AML-193 (cell line): ENCODE measurements around the gene SYMPK.
"Not testable (repeated sequence)": the region's sequence is repeated elsewhere in the genome, so short reads cannot be mapped to it uniquely, and the experiment has no call there.

ENCODE experiments used
- DNase-seq, 2 experiments: peaks; one replicate each; lab custom pipeline; 2025; lab: John Stamatoyannopoulos, UW

SYMPK gene

DNA sequence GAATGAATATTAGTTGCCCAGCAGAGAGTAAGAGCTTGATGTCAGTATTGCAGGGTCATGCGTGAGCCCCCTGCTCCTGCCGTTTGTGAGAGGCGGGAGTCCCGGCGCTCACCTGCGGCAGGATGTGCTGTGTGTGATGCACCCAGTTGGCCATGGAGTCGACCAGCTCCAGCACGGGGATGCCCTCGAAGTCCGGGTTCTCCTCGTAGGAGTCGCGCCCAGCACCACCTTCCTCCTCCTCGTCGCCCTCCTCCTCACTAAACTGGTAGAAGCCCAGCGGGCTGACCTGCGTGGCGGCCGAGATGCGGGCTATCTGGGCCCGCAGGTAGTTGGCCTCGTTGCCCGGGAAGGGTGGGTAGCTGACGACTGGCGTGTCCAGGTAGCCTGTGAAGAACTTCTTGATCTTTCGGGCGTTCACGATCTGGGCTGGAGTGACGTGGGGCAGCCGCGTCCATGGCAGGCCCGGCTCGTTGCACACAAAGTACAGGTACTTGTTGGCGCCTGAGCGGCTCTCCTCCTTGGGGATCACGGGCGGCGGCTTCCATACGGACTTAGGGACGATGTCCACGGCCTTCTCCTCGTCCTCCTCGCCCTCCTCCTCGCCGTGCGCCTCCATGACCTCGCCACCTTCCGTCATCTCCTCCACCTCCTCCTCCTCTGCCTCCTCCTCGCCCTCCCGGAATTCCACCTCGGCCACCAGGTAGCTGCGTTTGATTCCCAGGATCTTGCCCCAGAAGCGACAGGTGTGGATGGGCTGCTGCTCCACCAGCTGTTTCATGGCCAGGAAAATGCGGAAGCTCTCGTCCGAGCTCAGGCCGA, 58.6 kb downstream of the SYMPK start:
- no peak for DNase-seq

- no peak for DNase-seq
These were observed 61.3 kb downstream of the SYMPK start for GRCh38 chr19:45801603-45802175.

DNA sequence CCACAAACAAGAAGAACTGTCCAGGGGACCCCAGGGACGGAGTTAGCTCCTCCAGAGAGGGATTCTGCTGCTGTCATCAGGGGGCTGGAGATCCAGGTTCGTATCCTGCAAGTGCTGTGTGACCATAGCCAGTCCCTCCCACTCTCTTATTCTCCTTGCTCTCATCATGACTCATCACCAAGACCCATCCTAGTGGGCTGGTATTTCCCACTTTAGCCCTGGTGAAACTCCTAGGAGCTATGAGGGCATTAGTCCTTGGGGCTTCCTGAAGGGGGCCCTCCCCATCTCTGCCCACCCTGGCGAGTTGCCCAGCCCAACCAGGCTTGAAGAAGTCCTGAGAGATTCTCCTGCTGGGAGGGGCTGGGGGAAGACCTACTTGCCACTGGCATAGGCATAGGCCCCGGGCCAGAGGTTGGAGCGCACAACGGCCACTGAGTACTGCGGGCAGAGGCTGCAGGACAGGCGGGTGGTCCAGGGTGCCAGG, 62.8 kb downstream of the SYMPK start:
- DNase-seq, result no peak

DNA sequence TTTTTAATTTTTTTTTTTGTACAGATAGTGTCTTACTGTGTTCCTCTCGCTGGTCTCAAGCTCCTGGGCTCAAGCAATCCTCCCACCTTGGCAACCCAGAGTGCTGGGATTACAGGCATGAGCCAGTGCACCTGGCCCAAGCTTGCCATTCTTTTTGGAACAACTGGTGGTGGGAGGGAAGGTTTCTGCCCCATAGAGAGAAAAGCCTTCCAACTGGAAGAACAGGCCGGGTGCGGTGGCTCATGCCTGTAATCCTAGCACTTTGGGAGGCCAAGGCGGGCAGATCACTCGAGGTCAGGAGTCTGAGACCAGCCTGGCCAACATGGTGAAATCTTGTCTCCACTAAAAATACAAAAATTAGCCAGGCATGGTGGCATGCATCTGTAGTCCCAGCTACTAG, 63.4 kb downstream of the SYMPK start:
- DNase-seq, result not testable (repeated sequence)

GRCh38 chr19:45798995-45799517, 63.9 kb downstream of the SYMPK start:
- DNase-seq, result peak; percentile 27 to 31

- no peak for DNase-seq
These were observed 68.3 kb downstream of the SYMPK start for GRCh38 chr19:45794627-45795026.

GRCh38 chr19:45793876-45794275, 69.1 kb downstream of the SYMPK start:
- DNase-seq, result no peak

DNA sequence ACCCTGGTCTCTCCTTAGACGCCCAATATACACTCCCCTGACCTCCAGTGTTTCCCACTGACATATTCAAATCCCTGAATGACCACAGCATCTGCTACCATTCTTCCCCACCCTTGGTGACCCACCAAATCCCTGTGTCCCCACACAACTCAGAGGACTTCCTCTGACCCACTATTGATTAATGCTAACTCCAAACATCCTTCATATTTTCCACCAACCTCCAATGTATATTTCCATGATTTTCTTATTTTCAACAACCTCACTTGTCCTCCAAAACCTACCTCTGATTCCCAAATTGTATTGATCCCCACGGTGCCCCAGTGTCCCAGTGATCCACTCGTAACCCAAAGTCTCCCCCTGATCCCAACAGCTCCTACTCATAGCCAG, 69.8 kb downstream of the SYMPK start:
- no peak for DNase-seq

- peak; percentile 65 to 71 for DNase-seq
These were observed 70.3 kb downstream of the SYMPK start, which contains the start of gene DMWD for GRCh38 chr19:45792470-45793177. Gene DMWD, minus strand, starts transcription at chr19:45792845. Its CDS starts 89 bp downstream, at chr19:45792756.

DNA sequence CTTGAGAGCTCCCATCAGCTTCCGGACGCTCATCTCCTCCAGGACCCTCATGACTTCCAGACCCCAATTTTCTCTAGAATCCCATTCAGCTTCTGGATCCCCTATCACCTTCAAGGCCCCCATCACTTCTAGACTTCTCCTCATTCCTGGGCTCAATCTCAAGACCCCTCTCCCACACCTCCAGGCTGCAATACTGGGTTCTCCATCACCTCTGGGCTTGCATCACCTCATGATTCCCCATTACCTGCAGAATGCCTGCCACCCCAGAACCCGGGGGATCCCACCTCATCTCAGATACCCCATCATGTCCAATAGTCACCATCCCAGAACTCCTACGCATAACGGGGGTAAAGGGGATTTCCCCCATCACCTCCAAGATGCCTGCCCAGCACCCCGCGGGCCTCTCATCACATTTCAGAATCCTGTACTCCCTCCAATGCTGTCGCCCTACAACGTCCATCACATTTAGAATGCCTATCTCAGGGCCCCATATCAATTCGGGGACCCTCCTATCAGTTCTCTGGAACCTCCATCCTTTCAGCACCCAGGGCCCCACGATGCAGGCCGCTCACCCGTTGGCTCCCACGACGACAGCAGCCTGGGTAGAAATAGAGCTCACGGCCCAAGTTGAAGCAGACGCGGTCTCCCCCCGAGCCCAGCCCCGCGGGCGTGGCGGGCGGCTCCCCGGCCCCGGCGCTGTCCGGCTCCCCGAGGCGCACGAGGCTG, 71.0 kb downstream of the SYMPK start:
- no peak for DNase-seq

DNA sequence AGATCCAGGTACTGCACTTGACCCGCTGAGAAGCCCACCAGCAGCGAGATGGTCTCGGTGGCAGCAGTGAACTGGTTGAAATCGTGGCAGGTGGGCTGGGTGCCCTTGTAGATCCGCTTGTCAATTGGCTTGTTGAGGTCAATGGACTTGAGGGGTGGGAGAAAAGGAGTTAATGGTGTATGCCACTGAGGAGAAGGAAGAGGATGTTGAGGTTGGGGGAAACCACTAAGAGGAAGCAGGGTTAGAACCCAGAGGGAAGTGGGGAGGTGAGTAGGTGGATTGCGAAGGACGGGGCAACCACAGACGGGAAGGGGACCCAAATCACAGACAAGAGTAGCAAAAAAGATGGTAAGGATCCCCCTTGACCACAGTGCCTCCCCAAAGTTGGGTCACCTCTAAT, 72.0 kb downstream of the SYMPK start:
- peak; percentile 89 to 92 for DNase-seq

DNA sequence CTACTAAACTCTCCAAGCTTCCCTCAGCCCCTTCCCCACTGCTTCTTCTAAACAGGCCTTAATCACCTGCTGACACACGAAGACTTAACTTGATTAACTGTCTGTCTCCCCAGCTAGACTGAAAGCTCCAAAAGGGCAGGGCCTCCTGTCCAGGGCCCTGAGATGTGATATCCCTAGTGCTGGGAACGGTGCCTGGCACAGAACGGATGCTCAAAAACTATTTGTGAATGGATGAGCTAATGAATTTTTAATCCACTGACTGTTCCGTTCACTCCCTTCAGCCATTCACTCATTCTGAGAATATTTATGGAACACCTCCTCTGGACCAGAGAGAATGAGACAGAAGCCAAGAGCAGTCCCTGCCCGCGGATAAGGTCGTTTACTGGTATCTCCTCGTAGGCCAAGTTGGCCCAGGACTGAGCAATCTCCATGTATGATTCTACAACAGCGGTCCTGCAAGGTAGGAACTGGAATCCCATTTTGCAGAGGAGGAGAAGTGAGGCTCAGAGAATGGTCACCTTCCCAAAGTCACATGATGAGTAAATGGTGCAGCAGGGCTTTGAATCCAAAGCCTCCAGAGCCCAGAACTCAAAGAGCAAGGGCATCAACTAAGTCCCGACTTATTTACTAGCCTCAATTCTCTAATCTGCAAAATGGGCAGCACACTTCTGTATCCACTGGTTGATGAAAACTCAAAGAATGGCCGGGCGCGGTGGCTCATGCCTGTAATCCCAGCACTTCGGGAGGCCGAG, 73.7 kb downstream of the SYMPK start:
- no peak for DNase-seq

DNA sequence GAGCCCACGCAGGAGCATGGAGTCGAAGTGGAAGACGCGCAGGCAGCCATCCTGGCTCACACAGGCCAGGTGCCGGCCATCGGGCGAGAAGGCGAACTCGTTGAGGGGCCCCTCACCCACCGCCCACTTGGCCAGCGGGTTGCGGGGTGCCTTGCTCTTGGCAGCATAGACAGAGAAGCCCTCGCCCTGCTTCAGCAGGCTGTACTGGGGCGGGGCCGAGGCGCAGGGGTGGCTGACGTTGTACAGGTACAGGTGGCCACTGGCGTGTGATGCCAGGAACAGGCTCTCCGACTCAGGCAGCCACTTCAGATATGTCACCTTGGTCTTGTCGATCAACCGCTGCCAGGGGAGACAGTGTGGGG, 76.4 kb downstream of the SYMPK start:
- DNase-seq, result no peak

DNA sequence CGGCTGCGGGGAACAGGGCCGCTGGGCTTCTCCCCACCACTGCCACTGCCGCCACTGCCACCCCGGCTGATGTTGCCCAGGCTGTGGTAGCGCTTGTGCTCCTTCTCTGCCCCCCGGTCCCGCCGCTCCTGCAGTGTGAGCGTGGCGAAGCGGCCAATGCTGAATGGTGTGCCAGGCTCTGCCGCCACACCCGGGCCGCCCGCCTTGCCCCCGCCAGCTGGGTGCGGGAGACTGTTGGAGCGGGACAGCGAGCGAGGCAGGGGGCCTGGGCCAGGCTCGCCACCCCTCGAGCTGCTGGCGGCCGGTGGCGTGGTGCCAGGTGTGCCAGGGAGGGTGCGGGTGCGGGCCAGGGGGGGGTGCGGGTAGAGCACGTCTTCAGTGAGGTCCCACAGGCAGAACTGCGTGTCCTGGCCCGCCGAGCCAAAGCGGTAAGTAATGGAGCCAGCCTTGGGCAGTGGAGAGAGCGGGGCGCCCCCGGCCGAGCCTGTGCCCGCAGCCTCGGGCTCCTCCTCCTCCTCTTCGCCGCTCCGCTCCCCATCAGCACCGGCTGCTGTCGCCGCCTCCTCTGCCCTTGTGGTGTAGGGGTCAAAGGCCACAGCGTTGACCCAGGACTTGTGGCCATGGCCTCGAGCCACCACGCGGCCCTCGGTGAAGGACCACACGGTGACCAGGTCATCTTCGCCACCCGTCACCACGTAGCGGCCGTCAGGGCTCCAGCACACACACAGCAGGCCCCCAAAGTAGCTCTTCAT, 77.0 kb downstream of the SYMPK start:
- no peak for DNase-seq

GRCh38 chr19:45785097-45785496, 77.8 kb downstream of the SYMPK start:
- no peak for DNase-seq

GRCh38 chr19:45784096-45784495, 78.9 kb downstream of the SYMPK start:
- DNase-seq, result no peak

- no peak for DNase-seq
These were observed 79.8 kb downstream of the SYMPK start for GRCh38 chr19:45782820-45783785.

DNA sequence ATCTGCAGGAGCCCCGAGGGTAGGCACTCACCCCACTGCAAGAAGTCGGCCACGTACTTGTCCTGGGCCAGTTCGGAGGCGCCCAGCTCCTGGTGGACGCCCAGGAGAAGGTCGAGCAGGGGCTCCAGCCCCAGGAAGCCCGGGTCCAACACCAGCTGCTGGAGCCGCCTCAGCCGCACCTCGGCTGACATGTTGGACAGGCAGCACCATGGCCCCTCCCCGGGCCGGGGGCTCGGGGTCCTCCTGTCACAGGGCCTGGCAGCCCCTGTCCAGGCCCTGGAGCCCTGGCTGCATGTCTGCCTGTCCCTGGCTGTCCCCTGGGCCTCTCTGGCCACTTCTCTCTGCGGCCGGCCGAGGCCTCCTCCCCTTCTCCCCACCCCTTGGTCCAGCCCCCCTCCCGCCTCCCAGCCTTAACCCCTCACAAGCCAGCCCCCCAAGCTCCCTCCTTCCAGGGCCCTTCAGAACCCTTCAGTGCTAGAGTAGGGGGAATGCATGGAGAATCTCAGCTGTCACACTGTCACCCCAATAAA, 80.7 kb downstream of the SYMPK start, which contains the start of gene DMPK:
Gene DMPK (minus strand): TSS at position 329 of the 530 bp plus-strand sequence. CDS start 138 bp downstream, at position 191.
- DNase-seq, result no peak
